D341Med (cell line): ENCODE results near the gene RAI14.
A peak's percentile ranks its signal among the peaks of the same experiment; 100 is the strongest.
"Not testable (repeated sequence)": the region's sequence is repeated elsewhere in the genome, so short reads cannot be mapped to it uniquely, and the experiment has no call there.

Experiments
- DNase-seq: peaks from one replicate; pipeline ENCODE4 v3.0.0; 2012; ENCODE audit warnings: low spot score

Gene RAI14

DNA sequence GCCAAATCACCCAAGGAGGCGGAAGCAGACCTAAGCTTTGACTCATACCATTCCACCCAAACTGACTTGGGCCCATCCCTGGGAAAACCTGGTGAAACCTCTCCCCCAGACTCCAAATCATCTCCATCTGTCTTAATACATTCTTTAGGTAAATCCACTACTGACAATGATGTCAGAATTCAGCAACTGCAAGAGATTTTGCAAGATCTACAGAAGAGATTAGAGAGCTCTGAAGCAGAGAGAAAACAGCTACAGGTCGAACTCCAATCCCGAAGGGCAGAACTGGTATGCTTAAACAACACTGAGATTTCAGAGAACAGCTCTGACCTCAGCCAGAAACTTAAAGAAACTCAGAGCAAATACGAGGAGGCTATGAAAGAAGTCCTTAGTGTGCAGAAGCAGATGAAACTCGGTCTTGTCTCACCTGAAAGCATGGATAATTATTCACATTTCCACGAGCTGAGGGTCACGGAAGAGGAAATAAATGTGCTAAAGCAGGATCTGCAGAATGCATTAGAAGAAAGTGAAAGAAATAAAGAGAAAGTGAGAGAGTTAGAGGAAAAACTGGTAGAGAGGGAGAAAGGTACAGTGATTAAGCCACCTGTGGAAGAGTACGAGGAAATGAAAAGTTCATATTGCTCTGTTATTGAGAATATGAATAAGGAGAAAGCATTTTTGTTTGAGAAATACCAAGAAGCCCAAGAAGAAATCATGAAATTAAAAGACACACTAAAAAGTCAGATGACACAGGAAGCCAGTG, 167.0 kb downstream of the RAI14 start:
- DNase-seq = no peak

DNA sequence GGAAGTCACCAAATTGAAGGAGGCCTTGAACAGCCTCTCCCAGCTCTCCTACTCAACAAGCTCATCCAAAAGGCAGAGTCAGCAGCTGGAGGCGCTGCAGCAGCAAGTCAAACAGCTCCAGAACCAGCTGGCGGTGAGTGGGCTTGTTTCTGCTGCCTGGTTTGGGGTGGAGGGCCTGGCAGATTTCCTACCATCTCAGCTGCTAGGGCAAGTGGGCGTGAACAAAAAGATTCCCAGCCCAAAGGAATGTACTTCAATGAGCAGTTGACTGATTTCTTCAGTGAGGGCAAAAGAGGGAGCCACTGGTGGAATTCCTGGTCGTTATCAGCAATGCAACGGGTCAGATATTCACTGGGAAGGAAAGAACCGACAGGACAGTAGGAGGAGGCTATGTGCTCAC, 170.2 kb downstream of the RAI14 start:
- no peak for DNase-seq

DNA sequence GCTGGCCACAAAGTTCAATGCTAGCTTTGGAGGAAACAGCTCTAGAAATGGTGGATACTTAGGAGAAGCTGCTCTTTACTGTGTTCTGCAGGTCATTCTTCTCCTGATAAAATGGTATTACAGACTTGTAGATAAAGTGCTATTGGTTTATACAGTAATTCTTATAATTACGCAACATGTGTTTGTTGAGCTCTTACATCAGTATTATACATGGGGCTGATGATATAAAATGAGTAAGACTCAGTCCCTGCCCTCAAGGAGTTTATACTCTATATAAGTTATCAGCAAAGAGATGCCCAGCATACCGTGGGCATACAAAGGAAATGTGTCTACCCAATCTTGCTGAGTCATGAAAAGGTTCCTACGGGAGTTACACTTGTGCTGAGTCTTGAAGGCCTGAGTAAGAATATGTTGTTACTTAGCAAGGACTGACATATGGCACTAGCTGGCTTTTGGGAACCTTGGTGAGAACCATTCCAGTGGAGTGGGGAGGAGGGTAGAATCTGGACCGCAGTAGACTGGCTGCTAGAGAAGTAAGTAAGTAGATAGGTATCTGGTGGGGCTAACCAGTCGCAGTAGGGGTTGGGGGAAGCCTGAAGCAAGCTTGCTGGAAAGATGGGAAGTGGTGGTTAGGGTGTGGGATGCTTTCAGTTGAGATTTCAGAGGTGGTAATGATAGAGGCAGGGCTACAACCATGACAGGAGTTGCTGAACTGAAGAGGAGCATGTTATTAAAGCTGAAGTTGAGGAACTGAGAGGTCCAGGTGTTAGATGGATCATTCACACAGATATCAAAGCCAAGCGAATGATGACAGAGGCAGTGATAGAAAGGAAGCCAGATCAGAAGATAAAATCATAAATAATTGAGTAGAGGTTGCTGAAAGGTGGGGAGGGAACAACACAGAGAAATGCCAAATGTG, 171.7 kb downstream of the RAI14 start:
- no peak for DNase-seq

DNA sequence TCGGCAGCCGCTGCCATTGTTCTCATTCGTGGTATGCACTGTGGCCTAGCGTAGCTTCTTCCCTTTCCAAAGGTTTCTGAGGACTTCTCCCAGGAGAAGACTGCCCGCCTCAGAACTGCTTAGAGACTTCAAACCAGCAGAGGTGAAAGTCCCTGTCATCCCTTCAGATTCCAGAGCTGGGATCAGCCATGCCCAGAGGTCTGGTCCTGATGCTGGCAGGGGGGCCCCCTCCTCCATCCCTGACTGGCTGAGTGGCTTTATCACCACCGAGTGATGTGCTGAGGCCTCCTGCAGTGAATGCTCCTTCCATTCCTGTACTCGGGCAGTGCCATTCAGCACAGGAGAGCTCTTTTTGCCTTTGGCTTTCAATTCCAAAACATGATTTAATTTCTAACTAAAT, 174.7 kb downstream of the RAI14 start:
- DNase-seq = not testable (repeated sequence)

DNA sequence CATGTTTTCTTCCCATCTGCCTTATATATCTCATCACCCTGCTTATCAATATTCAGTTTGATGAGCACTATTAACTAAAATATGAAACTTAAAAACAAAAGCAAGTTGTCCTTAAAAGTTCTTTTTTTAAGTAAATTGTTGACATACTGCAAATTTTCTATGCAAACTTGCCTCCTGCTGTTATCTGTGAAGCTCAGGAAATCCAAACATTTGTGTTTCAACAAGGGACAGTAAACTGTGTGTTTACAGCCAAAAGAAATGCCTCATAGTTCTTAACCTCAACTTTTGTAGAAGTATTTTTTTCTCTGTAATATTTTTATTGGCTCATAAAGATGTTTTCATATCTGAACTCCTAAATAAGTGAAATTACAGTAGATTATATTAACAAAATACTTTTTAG, 175.2 kb downstream of the RAI14 start:
- no peak for DNase-seq

DNA sequence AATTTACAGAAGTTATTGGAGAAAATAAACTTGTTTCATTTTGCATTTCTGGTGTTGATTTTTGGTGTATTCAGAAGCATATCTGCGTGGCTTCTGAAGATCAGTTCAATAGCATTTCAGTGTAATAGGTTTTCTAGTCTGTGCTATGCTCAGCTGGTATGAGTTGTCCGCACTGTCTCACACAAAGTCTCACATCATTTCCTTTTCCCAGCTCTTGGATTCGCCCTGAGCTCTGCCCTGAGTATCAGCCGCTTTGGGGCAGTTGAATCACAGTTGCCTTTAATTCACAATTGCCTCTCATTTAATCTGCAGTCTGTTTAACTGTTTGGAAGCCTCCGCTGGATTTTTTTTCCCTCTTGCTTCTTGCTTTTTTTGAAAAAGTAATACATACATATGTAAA, 176.4 kb downstream of the RAI14 start:
- DNase-seq = no peak

DNA sequence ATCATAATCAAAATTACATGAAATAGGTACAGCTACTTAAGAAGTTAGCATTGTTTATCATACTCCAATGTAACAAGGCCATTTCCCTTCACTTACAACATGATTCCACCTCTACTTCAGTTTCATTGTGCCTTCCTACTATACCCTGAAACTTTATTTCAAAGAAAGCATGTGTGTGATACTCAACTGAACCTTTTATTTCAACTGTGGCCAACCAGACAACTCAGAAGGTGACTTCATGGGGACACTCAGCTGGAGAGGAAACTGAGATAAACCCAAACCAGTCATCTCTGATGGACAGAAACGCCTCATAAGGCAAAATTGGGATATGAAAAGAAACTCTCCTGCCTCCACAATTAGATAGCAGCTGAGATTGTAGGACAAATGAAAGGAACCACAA, 177.0 kb downstream of the RAI14 start:
- no peak for DNase-seq

DNA sequence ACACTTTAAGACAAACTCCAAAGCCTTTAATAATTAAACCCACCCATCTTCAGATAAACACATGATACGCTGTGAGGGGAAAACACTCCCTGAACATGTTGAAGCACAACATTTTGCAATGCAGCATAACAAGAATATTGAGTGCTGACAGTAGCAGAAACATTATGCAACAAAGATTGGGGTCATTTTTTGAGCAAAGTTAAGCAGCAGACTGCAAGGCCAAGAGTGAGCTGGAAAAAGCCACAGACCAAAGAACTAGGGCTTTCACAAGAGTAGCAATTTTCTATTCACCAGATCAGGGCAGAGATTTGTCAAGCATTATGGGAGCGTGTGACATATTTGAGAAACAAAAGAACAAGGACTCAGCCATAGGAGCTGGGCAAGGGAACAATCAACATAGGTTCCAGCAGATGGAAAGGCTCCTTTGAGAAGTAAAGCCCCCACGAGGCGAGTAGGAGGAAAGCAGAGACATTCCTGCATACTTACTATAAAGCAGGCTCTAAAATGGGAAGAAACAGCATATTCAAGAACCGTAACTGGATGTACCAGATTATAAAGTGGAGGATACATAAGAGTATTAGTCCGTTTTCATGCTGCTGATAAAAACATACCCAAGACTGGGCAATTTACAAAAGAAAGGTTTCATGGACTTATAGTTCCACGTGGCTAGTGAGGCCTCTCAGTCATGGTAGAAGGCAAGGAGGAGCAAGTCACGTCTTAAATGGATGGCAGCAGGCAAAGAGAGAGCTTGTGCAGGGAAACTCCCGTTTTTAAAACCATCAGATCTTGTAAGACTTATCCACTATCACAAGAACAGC, 178.1 kb downstream of the RAI14 start:
- no peak for DNase-seq

DNA sequence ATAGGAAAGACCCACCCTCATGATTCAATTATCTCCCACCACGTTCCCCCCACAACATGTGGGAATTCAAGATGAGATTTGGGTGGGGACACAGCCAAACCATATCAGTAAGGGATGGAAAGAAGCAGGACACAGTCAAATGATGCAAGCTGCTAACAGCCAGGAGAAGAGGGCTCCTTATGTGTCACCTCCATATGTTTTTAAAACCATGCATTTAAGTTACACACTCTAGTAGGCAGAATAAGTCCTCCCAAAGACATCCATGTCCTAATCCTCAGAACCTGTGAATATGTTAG, 178.6 kb downstream of the RAI14 start:
- no peak for DNase-seq

DNA sequence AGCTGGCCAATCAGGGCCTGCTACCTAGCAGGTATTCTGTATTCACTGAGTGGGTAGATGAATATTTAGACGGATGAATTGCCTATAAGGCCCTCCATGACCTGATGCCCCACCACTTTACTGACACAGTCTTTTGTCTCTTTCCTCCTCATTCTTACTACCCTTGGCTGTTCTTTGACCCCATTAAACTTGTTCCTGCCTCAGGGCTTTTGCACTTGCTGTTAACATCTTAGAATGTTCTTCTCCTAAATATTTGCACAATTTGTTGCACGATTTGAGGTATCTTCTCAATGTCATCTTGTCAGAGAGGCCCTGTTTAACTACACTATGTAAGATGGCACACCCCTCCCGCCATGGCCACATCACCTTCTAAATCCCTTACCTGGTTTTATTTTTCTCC, 179.5 kb downstream of the RAI14 start:
- DNase-seq = no peak

DNA sequence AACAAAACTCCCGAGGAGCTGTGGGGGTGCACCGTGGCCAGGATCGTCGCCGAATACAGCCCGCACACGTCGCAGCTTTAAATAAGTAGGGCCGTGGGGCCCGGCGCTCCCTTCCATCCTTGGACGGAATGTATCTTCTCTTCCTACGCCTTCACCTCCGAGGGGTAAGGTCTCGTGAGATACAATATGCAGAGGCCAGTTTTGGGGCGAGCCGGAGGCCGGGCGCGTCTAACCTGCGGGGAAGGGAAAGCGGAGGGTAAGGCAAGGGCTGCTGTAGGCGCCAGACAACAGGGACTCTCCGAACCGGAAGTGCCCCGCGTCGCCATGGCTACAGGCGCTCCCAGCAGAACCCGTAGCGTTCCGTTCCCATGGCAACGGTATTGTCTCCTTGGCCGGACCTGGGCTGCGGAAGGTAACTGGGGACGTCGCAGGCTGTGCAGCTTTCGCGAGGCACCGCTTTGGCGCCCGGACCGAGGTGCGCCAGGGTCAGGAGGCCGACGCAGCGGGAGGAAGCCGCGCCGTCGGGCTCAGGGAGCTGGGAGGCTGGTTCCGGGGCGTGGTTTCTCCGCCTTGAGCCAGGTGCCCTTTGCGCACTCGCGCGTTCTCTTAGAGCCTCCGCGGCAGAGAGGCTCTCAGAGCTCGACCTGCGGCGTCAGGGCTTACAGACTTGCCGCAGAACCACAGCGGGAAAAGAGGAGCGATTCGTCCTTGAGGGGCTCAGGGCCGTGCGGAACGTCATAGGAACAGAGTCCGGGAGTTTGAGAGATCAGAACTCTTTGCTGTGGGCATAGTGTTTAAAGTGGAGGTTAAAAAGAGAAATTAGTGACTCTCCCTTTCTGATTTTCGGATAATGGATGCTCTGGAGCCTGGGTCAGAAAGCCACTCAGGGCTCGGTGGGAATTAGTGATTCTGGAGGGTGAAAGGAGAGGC, 182.9 kb downstream of the RAI14 start, which contains the start of gene TTC23L:
TTC23L (plus strand) TSS at position 380 of the 930 bp plus-strand sequence. CDS start 1,508 bp downstream, outside the sequence.
- DNase-seq = peak; percentile 91

DNA sequence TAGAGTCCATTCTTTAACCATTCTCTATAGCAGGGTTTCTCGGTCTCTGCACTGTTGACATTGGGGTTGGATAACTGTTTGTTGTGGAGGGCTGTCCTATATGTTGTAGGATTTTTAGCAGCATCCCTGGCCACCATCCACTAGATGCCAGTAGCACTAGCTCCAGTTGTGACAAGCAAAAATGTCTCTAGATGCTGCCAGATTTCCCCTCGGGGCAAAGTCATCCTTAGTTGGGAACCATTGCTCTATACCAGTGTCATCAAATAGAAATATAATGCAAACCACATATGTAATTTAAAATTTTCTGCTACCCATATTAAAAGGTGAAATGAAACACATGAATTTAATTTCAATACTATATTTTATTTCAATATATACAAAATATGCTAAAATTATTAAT, 185.7 kb downstream of the RAI14 start:
- no peak for DNase-seq

DNA sequence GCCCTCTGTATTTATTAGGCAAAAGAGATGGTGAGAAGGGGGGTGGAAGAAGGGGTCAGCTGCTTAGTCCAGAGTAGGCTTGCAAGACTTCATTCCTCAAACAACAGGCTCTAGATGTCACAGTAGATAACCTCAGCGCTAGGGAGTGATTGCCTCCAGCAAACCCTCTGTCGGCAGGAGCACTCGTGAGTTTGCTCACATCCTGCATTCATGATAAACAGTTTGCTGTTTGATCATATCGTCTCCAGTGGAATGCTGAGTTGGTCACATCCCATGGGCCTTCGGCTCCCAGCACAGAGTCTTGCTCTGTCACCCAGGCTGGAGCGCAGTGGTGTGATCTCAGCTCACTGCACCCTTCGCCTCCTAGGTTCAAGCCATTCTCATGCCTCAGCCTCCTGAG, 186.4 kb downstream of the RAI14 start:
- no peak for DNase-seq

DNA sequence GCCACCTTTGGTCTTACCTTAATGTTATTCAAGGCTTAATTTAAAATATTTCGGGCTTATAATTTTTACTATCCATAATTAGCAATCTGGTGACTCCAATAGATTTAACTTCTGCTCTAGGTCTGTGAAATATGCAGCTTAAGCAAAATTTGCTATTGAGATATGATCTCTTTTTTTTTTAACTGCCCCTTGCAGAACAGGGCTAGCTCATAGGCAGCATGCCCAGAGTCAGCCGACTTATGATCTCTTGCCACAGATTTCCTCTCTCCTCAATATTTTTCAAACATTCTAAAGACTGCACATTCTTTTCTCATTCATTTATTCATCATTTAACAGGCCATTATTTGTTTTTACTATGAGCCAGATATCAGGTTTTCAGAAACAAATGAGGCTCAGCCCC, 187.4 kb downstream of the RAI14 start:
- no peak for DNase-seq

DNA sequence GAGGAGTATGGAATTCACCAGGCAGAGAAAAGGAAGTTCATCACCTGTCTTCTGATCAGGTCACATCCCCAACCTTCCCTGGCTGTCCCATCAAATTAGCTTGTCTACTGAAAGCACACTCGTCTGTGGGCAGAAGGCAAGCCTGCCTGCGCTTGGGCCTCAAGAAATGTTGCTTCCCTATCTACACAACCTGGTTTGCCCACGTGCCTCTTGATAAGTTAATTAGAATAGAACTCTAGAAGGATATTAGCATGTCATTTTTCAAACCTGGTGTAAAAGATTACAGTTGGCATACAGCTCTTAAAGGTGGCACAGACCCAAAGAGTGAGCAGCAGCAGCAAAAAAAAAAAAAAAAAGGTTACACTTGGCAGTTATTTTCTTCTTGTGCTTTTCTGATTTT, 188.0 kb downstream of the RAI14 start:
- no peak for DNase-seq

DNA sequence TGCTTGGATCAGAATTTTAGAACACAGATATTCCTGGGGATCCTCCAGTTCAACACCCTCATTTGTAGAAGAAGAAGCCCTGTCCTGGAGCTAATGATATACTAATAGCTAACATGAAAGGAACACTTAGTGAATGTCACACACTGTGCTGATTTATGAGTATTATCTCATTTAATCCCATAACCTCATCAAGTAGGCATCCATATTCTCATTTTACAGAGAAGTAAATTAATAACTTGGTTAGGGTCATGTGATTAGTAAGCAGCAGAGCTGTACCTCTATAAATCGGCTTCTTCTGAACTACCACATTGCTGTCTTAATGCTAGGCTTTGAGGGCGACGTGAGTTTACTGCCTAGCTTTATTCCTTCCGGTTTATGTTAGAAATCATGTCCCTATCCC, 188.9 kb downstream of the RAI14 start:
- DNase-seq = no peak

DNA sequence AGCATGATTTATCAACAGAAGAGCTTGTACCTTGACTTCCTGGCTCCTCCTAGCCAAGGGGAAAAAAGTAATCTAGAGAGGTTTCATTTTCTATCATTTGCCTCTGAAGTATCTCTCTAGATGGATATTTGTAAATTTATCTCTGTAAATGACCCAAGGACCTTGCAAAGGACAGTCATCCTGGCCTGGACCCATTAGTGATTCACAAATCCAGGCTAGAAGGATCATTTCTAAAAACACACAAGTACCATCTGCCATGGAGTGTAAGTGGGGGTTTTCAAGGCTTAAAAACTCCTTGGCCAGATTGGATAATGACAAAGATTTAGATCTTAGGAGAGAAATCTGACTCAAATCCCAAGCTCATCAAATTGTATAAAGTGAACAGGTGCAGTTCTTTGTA, 190.9 kb downstream of the RAI14 start:
- DNase-seq = peak; percentile 33

DNA sequence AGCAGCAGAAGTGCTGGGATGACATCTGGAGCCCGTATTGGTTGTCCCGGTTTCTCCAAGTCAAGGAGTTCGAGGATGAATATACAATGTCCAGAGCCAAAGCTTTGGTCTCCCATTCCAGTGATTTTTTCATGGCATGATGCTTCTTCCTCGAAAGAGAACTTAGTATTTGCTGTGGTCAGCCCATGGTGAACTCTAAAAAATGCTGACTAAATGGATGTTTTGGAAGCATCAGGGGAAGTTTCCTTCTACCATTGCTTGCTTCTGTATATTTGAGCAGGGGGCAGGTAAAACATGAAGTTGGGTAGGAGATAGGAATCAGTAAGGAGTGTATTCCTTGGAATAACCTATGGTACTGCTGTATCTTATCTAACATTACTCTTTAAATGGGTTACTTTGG, 191.4 kb downstream of the RAI14 start:
- no peak for DNase-seq

DNA sequence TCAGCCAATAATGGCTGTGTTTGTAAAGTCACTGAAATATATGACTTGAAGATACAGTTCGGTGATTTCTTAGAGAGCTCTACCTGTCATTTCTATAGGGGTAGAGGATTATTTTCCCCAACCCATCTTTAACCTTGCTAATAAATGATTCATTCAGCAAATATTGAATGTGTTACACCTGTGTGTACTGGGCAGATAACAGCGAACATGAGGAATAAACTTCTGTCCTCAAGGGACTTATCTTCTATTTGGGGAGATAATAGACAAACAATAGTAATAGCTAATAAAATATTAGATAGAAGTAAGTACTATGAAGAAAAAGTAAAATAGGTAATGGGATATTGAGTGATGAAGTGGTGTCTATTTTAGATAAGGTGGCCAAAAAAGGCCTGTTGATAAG, 192.1 kb downstream of the RAI14 start:
- no peak for DNase-seq

DNA sequence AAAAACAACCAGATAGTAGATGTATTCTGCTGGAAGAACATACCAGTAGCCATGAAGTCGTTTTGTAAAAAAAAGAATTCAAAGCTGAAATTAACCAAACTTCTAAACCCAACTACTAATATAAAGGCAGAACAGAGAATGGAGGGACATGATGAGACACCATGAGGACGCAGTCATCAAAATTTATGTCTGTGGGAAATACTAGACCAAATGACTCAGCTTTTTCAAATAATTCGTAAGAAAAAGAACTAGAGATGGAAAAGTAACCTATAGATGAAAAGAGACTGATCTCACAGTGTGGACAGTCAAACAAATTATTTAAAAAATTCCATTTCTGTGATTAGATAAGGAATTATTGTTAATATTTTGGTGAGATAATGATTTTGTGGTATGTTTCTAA, 193.1 kb downstream of the RAI14 start:
- no peak for DNase-seq

DNA sequence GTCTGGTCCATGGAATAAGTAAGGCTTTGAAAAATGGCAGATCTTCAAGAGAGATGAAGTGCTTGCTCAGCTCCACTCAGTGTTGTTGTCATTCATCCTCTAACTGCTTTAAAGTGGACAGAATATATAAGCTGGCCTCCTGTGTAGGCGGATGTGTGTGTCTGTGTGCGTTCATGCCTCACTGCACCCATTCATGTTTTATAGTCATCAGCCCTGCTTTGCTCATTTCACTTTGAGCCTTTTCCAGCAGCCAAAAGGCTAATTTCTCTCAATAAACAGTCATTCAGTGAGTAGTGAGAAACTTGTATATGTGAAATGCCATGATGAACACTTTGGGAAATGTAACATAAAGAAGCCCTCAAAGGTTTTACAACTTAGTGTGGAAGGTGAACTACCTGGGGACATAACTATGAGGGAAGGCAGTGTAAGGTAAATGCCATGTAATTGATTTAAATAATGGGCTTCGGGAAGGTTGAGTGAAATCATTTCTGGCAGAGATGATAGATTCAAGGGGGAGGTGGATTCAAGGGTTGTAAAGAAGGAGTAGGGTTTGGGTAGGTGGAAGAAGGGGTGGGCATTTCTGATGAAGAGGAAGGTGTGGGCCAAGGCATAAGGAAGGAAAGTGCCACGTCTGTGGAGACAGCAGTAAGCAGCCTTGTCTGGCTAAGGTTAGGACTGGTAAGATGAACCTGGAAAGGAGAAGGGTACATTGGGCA, 198.5 kb downstream of the RAI14 start:
- no peak for DNase-seq
